ENCODE data around the gene CCDC196.
"Not testable (repeated sequence)": the region's sequence is repeated elsewhere in the genome, so short reads cannot be mapped to it uniquely, and the experiment has no call there.

CCDC196 gene

DNA sequence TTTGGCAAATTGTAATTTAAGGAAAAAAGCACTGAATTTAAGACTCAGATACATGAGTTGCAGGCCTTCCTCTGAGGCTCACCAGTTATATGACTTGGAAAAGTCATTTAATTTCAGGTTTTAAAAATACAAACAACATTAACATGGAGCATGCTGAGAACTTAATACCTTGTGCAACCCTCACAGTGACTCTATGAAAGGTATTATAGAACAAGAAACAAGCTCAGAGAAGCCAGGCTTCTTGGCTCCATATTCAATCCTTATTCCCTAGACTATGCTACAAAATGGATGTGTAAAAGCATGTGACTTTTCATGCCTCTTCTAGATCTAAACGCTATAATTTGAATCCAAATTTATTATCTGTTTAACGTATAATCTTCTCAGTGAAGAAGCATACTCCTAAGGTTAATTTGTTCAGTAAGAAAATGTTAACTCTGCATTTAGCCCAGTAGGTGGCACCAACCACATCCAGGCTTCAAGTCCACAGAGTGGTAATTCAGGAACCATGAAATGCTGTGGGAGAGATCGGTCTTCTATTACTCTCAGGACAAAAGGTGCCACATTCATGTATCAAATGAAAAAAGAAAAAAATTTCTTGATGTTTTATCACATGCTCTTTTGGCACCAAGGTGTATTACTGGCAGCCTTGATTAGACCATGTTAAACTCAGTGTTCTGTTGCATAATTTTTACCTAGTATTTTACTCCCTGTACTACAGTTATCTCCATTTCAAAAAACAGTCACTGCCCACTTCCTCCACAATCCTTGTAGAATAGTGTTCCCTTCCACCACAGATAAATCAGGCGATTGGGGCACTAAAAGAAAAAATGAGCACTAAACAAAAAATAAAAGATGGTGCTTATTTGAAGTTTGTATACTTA lies 9.3 kb downstream of the CCDC196 start:
- TF ChIP-seq, protein P1, sequence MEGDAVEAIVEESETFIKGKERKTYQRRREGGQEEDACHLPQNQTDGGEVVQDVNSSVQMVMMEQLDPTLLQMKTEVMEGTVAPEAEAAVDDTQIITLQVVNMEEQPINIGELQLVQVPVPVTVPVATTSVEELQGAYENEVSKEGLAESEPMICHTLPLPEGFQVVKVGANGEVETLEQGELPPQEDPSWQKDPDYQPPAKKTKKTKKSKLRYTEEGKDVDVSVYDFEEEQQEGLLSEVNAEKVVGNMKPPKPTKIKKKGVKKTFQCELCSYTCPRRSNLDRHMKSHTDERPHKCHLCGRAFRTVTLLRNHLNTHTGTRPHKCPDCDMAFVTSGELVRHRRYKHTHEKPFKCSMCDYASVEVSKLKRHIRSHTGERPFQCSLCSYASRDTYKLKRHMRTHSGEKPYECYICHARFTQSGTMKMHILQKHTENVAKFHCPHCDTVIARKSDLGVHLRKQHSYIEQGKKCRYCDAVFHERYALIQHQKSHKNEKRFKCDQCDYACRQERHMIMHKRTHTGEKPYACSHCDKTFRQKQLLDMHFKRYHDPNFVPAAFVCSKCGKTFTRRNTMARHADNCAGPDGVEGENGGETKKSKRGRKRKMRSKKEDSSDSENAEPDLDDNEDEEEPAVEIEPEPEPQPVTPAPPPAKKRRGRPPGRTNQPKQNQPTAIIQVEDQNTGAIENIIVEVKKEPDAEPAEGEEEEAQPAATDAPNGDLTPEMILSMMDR (conservative IDR thresholded peaks at IDR 0.05): peak; percentile 91
- peak overlapping the region; percentile 58 for H3K27ac ChIP-seq

DNA sequence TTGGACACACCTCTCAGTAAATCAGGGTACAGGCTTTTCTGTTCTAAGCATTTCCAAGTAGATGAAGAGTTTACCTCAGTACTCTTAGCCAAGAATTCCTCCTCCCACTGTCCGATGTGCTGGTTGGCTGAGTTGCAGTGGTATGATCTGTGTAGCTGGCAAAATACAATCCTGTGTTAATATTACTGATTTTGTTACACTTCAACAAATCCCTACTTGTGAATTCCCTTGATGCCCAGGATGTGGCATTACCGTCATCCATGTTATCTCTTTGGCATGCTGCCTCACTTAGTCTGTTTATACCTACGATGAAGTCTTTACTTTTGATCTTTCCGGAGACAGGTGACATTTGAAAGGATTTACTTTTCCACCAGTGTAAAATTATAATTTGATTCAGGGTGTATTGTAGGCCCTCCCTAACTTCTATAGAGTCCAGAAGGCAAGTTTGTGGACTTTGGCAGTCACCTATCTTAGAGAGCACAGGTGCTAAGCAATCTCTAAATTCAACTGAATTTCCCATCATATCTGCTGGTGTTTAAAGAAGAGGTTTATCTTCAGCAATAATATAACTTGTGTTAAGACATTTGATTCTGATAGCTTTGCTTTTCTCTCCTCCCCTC lies 10.1 kb downstream of the CCDC196 start:
- H3K27ac ChIP-seq: peak overlapping the region; percentile 58
- TF ChIP-seq, protein P1 (conservative IDR thresholded peaks at IDR 0.05): no peak

DNA sequence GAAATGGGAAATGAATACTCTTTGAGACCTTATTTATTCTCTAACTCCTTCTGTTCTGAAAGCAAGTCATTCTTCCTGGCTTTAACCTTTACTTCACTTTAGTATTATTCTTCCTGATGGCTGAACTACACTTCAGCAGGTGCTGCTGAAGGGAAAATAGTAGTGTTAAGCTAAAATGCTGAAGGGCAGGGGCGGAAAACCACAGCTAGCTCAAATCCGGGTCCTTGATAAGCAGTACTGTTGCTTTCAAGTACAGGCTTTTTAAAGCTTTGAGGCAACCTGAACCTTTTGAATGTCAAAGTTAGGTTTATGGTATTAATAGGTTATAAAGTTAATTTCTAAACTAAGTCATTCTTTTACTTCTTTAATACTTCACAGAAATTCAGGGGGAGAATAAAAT lies 10.7 kb downstream of the CCDC196 start:
- H3K27ac ChIP-seq: peak overlapping the region; percentile 58
- TF ChIP-seq, protein P1 (conservative IDR thresholded peaks at IDR 0.05): no peak

DNA sequence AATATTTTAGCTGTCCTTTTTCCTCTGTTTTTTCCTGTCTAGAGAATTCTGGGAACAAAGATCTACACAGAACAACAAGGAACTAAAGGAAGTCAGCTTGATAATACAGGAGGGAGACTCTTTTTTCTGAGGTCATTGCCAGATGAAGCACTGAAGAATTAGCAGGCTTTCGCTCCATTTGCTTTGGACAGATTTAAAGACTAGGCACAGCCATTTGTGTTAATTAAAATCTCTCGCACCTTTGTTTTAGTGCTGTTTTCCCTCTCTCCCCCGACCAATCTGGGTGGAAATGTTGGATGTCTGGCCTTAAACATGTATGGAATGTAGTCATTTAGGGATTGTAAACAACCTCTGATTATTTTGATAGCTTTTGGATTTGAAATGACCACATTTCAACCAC lies 12.1 kb downstream of the CCDC196 start:
- TF ChIP-seq, protein P1 (conservative IDR thresholded peaks at IDR 0.05): no peak
- no peak overlapping the region for H3K27ac ChIP-seq

DNA sequence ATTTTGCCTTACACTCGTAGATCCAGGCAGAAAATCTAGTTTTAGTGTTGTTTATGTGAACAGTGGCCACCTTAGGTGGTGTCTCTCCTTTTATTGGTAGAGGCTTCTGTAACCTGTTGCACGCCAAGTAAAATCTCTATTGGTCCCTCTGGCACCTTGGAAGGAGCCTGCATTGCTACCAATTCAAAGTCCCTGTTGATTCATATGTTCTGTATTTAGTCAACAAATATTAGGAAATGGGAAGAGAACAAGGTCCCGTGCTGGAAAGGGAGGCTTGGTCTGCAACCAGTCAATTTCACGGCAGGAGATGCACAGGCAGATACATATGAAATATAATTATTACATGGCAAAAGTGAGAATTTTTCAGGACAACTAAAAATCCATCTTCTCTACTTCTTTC lies 15.4 kb downstream of the CCDC196 start:
- TF ChIP-seq, protein P1 (conservative IDR thresholded peaks at IDR 0.05): no peak
- no peak overlapping the region for H3K27ac ChIP-seq

DNA sequence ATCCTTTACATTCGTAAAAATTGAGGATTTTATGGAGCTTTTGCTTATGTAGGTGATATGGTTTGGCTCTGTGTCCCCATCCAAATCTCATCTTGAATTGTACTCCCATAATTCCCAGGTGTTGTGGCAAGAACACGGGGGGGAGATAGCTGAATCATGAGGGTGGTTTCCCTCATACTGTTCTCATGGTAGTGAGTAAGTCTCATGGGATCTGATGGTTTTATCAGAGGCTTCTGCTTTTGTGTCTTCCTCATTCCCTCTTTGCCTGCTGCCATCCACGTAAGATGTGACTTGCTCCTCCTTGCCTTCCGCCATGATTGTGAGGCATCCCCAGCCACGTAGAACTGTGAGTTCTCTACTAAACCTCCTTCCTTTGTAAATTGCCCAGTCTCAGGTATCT lies 16.7 kb downstream of the CCDC196 start:
- H3K27ac ChIP-seq: not testable (repeated sequence)

DNA sequence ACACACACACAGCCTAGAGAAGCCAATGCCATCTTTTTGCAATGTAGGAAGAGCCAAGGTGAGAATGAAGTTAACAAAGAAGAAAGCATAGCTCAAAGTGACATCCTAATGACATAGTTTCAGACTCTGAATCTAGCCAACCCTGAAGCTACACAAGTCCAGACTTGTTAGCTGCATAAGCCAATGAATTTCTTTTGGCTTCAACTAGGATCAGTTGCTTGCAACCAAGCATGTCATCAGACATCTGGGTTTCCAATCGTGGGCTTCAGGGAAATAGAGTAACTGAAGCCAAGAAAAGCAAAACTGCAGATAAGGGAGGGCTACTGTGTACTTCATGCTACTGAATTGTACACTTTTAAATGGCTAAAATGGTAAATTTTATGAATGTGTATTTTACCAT lies 17.4 kb downstream of the CCDC196 start:
- TF ChIP-seq, protein P1 (conservative IDR thresholded peaks at IDR 0.05): no peak
- H3K27ac ChIP-seq: no peak overlapping the region

Measured in VCaP (cell line).